HG03439 (cell line): ENCODE results near the gene BPI.
"Not testable (repeated sequence)": the region's sequence is repeated elsewhere in the genome, so short reads cannot be mapped to it uniquely, and the experiment has no call there.

Source experiments
- ATAC-seq: cut with Tn5 transposase; IDR thresholded peaks from one replicate; pipeline ENCODE4 v1.9.1; 2021; ENCODE audit warnings: mild to moderate bottlenecking, moderate library complexity; ENCODE audit not compliant: unreplicated experiment

The BPI gene

DNA sequence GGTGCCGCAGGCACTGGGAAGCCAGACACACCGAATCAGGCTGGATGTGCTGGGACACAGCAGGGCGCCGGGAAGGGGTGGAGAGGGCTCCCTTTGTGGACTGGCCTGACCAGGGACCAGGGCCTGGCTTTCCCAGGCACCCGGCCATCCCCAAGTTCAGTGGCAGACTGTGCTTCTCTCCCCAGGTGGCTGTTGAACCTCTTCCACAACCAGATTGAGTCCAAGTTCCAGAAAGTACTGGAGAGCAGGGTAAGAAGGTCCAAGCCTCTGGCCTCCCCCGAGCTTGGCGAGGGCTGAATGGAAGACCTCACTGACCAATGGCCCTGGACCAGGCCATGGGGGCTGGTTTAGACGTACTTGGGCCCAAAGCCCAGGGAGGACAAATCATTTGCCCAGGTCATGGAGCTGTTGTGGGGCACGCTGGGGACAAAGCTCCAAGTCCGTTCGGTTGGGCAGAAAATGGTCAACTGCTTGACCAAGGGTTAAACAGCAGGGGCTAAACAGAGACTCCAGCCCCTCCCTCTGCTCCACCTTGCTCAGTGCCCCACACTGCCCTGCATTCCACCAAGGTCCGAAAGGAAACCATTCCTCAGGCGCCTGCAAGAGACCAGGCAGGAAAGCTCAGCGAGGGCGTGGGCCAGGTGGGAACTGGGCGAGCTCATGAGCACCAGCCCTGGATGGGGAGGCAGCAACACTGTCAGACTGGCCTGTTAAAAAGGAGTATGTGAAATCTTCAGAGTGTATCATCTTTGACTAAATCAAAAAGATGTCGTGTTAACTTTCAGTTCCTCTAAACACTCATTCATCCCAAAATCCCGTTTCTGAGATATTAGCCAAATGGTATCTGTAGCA lies 51.4 kb downstream of the BPI start:
- no peak for ATAC-seq

GRCh38 chr20:38357653-38358207 lies 53.8 kb downstream of the BPI start:
- no peak for ATAC-seq

DNA sequence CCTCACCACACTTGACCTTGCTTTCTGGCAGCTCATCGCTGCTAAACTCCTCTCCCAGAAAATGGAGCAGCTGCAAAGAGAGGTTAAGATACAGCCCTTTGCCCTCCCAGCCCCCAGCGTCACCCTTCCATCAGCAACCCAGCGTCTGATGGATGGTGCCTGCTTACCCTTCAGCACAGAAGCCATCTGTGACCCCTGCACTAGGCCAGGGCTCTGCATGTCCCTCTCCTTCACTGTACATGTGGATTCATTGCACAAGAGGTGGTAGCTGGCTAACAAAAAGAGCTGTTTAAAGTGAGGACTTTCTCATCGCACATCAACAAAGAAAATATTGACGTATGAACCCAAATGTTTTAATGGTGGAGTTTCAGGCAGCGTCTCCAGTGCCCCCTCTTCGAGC lies 54.6 kb downstream of the BPI start:
- ATAC-seq = no peak

DNA sequence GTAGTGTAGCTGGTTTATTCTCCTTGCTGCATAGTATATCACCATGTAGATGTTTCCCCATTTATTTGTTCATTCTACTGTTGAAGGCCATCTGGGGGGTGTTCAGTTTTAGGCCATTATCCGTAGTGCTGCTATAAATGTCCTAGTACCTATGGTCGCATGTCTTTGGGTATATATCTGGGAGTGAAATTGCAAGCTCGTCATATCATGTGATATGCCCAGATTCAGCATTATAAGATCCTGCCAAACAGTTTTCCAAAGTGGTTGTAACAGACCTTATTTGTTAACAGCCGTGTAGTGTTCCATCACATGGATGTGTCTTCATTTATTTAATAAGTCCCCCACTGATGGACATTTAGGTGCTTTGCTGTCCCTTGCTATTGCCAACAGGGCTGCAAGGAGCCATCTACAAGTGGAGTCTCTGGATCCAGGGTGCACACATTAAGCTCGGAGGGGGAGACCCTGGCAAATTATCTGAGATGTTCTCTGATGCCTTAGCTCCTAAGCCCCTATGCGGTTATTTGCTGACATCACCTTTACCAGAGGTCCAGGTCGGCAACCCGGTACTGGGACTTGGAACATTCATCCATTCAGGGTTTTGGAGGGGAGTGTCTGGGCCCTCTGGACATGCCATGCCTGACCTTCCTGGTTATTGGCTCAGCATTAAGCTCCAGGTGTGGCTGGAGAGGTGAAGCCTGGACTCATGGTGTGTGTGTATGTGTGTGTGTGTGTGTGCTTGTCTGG lies 59.2 kb downstream of the BPI start:
- ATAC-seq = no peak

- no peak for ATAC-seq
Observed at GRCh38 chr20:38369389-38369788, 65.4 kb downstream of the BPI start.

DNA sequence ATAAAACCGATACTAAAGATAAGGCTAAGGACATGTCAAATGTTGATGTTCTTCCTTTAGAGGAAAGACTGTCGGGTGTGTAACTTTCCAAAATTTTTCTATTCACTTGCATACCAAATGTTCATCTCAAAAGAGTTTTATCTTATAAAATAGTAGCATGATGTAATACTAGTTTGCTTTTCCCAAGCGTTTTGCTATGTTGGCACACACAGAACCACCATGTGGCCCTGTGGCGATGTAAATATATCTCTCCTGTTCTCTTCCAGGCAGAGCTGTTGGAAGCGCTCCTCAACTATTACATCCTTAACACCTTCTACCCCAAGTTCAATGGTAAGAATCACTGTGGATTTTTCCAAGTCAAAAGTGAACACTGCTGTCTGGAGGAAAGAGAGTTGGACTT lies 68.8 kb downstream of the BPI start:
- no peak for ATAC-seq

GRCh38 chr20:38373231-38373867 lies 69.4 kb downstream of the BPI start:
- no peak for ATAC-seq

GRCh38 chr20:38373898-38374297 lies 69.9 kb downstream of the BPI start:
- no peak for ATAC-seq

DNA sequence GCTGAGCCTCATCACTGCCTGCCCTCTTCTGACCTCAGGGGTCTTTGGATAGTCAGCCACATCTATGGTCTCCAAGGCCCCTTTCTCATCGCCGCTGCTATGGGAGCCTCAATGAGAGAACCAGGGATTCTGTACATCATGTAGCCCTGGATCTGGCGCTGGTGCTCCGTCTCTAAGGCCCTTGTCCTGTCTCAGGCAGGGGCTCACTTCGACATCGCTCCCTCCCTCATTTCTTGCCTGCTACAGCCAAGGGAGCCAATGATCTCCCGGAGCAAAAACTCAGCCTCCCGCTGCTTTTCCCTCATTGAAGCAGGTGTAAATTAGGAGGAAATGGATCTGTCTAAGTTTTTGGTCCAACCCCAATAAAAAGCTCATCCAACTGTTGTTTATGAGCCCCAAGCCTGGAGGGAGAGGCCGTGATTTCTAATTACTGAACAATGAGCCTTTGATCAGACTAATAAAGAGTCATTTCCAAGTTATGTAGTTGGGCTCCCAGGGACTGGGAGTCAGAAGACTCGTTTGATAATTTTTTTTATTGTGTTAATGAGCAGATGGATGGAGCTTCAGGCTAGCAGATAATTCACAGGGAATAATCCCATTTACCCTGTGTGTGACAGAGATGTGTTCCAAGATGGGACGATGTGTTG lies 73.2 kb downstream of the BPI start:
- no peak for ATAC-seq

DNA sequence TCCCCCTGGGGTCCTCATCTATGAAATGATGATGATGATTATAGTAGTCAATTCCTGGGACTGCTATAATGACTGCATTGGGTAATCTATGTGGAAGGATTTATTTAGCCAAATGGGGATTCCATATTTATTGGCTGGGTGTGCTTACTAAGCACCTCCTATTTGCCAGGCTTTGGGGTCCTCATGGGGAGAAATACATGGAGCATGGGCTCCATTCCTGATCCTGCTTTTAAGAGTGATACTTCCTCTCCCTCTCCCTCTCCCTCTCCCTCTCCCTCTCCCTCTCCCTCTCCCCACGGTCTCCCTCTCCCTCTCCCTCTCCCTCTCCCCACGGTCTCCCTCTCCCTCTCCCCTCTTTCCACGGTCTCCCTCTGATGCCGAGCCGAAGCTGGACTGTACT lies 73.9 kb downstream of the BPI start:
- not testable (repeated sequence) for ATAC-seq

DNA sequence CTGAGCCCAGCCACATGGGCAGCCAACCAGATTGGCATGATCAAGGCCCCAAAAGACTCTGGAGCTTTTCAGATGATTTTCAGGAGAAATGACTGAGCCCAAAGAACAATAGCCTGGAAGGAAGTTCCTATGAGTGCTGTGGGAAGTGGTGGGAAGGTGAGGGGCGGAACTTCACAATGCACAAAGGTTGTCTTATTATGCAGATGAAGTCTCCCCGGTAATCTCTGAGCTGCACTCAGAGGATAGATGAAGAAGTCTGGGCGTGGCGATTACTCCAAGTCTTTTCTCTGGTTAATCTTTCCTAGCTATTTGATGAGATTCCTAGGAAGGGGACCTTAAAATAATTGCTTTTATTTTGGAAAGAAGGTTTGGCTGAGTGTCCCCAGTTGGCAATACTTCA lies 79.2 kb downstream of the BPI start:
- ATAC-seq = no peak

DNA sequence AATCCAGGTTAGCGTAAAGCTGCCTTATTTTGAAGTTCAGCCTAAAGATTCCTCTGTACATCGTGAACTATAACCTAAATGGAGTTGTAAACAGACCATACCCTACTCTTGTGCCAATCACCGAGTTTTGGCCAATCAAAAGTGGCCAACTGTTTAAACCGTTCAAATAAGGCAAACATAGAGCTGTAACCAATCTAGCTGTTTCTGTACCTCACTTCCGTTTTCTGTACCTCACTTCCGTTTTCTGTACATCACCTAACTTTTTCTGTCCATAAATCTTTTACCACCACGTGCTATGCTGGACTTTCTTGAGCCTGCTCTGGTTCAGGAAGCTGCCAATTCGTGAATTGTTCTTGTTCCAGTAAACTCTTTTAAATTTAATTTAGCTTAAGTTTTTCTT lies 82.0 kb downstream of the BPI start:
- ATAC-seq = no peak

- no peak for ATAC-seq
Observed at GRCh38 chr20:38386851-38387250, 82.9 kb downstream of the BPI start.
